OCI-LY3 (cell line): ENCODE measurements around the gene SECTM1.

Experiments
- H2AFZ ChIP-seq: fragments of 200-600, 300-600 bp; shearing (Covaris generic); 2 replicates; pipeline ENCODE4 v1.6.0; 2014; ENCODE audit warnings: antibody characterized with exemption, low read depth, low read length
- H3K27ac ChIP-seq: fragments of 200-600, 300-600 bp; sonication (generic); 2 replicates; pipeline ENCODE4 v1.5.1; 2014; ENCODE audit warnings: mild to moderate bottlenecking, low read length, moderate library complexity, mixed read lengths
- H3K27me3 ChIP-seq: fragments of 200-600, 300-600 bp; sonication (generic); 2 replicates; pipeline ENCODE4 v1.6.1; 2014; ENCODE audit warnings: low read depth, low read length, mixed read lengths
- H3K36me3 ChIP-seq: fragments of 200-600, 300-600 bp; sonication (generic); replicated peaks from 2 replicates; pipeline ENCODE3; 2014; ENCODE audit warnings: low read depth, low read length, mixed read lengths
- H3K4me1 ChIP-seq: fragments of 300-600, 200-600 bp; sonication (generic); 2 replicates; pipeline ENCODE4 v1.6.1; 2014; ENCODE audit warnings: low read length, mixed read lengths
- H3K4me2 ChIP-seq: fragments of 200-600, 300-600 bp; sonication (generic); 2 replicates; pipeline ENCODE4 v1.6.1; 2014; ENCODE audit warnings: low read length, mixed read lengths
- H3K4me3 ChIP-seq: fragments of 300-600, 200-600 bp; sonication (generic); 2 replicates; pipeline ENCODE4 v1.5.1; 2014; ENCODE audit warnings: antibody characterized with exemption, mild to moderate bottlenecking, low read length, moderate library complexity
- H3K79me2 ChIP-seq: fragments of 300-600, 200-600 bp; shearing (Covaris generic); 2 replicates; pipeline ENCODE4 v1.6.1; 2014; ENCODE audit warnings: mild to moderate bottlenecking, low read length, mixed read lengths
- H3K9ac ChIP-seq: fragments of 300-600, 200-600 bp; shearing (Covaris generic); 2 replicates; pipeline ENCODE4 v1.6.0; 2014; ENCODE audit warnings: mild to moderate bottlenecking, low read length, moderate library complexity
- H3K9me3 ChIP-seq: fragments of 200-600, 300-600 bp; shearing (Covaris generic); 2 replicates; pipeline ENCODE4 v1.6.1; 2014; ENCODE audit warnings: low read length, mixed read lengths; ENCODE audit not compliant: insufficient read depth
- H4K20me1 ChIP-seq: fragments of 200-600, 300-600 bp; sonication (generic); 2 replicates; pipeline ENCODE4 v1.6.1; 2016; ENCODE audit warnings: low read length, mixed read lengths; ENCODE audit not compliant: insufficient read depth
- CTCF ChIP-seq: fragments of 200-600, 300-600 bp; sonication (generic); IDR thresholded peaks from 2 replicates; pipeline ENCODE4 v1.5.1; 2014; ENCODE audit warnings: antibody characterized with exemption, low read length, low read depth
- EZH2phosphoT487 ChIP-seq: fragments of 200-600 bp; shearing (Covaris generic); IDR thresholded peaks from 2 replicates; pipeline ENCODE4 v1.6.1; 2018; ENCODE audit warnings: antibody characterized with exemption, mixed run types, low read depth

The SECTM1 gene

DNA sequence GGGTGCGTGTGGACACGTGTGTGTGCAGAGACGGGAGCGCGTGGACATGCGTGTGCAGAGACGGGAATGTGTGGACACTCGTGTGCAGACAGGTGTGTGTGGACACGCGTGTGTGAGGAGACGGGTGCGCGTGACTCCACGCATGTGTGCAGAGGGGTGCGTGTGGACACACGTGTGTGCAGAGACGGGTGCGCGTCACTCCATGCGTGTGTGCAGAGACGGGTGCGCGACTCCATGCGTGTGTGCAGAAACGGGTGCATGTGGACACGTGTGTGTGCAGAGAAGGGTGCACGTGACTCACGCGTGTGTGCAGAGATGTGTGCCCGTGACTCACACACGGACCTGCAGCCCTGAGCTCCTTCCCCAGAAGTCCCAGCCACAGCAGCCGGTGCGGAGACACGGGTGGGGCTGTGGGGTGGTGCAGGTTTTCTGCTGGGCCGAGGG, 13.9 kb downstream of the SECTM1 start:
- Histone ChIP-seq H3K36me3 (no peaks in the 10 kb centered on the region), H3K4me1 (peaks cover 16% of the 10 kb centered on the region), H2AFZ (no peak overlapping the region), H3K27ac (no peak overlapping the region), H3K27me3 (peaks cover 11% of the 10 kb centered on the region; the same call in 1 of the 2 replicates), H3K9ac (no peak overlapping the region), H3K9me3 (no peaks in the 10 kb centered on the region), H4K20me1 (no peaks in the 10 kb centered on the region), H3K4me2 (no peak overlapping the region), H3K79me2 (no peaks in the 10 kb centered on the region), H3K4me3 (no peak overlapping the region)
- TF ChIP-seq CTCF (no peak), EZH2phosphoT487 (no peak)

- Histone ChIP-seq H3K9ac (no peak overlapping the region), H3K4me2 (no peak overlapping the region), H3K27me3 (peaks cover 9% of the 10 kb centered on the region; the same call in 1 of the 2 replicates), H3K79me2 (no peaks in the 10 kb centered on the region), H3K9me3 (no peaks in the 10 kb centered on the region), H4K20me1 (no peaks in the 10 kb centered on the region), H3K36me3 (no peaks in the 10 kb centered on the region), H3K4me1 (peaks cover 14% of the 10 kb centered on the region), H3K27ac (no peak overlapping the region), H2AFZ (no peak overlapping the region), H3K4me3 (no peak overlapping the region)
- TF ChIP-seq EZH2phosphoT487 (no peak), CTCF (no peak)
Observed at GRCh38 chr17:82318772-82319606, 14.6 kb downstream of the SECTM1 start.

DNA sequence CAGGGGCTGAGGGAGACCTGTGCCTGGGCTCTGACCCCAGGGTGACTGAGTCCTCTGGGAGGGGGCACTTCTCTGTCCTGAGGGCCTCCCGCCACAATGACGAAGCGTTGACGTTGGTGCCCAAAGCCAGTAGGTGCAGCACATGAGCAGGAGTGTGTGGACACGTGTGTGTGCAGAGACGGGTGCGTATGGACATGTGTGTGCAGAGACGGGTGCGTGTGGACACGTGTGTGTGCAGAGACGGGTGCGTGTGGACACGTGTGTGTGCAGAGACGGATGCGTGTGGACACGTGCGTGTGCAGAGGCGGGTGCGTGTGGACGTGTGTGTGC, 15.4 kb downstream of the SECTM1 start:
- H4K20me1 ChIP-seq = no peaks in the 10 kb centered on the region
- no peak for TF ChIP-seq CTCF
- TF ChIP-seq EZH2phosphoT487 = no peak
- H3K4me1 ChIP-seq = peaks cover 14% of the 10 kb centered on the region
- H3K27me3 ChIP-seq = peaks cover 4% of the 10 kb centered on the region; the same call in 1 of the 2 replicates
- H3K4me3 ChIP-seq = no peak overlapping the region
- no peak overlapping the region for H3K4me2 ChIP-seq
- H3K9ac ChIP-seq = no peak overlapping the region
- H3K9me3 ChIP-seq = no peaks in the 10 kb centered on the region
- H2AFZ ChIP-seq = no peak overlapping the region
- no peaks in the 10 kb centered on the region for H3K36me3 ChIP-seq
- no peak overlapping the region for H3K27ac ChIP-seq
- no peaks in the 10 kb centered on the region for H3K79me2 ChIP-seq

- no peak within 1 kb of the TSS for H2AFZ ChIP-seq
- no peak within 1 kb of the TSS for H3K27ac ChIP-seq
- H3K4me3 ChIP-seq = no peak within 1 kb of the TSS
- no peak for TF ChIP-seq CTCF
- no peak for TF ChIP-seq EZH2phosphoT487
- H3K9ac ChIP-seq = no peak within 1 kb of the TSS
- no peaks in the 10 kb centered on the region for H3K27me3 ChIP-seq
- no peak within 1 kb of the TSS for H3K4me2 ChIP-seq
- no peaks in the 10 kb centered on the region for H3K79me2 ChIP-seq
- no peaks in the 10 kb centered on the region for H3K9me3 ChIP-seq
- no peaks in the 10 kb centered on the region for H4K20me1 ChIP-seq
- H3K4me1 ChIP-seq = peaks cover 14% of the 10 kb centered on the region
- no peaks in the 10 kb centered on the region for H3K36me3 ChIP-seq
Observed at GRCh38 chr17:82317394-82318168, 16.0 kb downstream of the SECTM1 start, which contains the start of gene CD7. TSS of gene CD7 (minus strand) at chr17:82317608. CDS start at chr17:82317495, 113 bp downstream.
